Measurements from ENCODE around the gene GLDC.
"Not testable (repeated sequence)": the region's sequence is repeated elsewhere in the genome, so short reads cannot be mapped to it uniquely, and the experiment has no call there.

Gene GLDC

DNA sequence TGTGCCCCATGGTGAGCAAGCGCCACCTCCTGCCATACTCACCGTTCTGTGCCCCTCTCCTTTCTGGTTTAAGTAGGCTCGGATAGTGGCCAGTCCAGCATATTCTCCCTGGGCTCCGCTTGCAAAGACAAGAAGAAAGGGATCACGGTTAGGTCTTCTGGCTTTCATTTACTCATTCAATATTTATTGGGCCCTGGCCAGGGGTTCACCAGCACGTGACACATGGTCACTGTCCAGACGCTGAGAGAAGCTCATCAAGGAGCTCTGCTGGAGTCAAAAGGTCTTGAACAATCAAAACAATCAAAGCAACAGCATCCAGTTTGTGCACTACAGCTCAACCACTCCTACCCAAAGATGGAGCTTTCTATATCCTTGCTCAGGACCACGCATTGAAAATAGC lies 80.2 kb downstream of the GLDC start:
- DNase-seq (ENCODE audit: low read depth) = no peak

- DNase-seq (ENCODE audit: low read depth) = no peak
Observed at GRCh38 chr9:6564868-6565267, 80.7 kb downstream of the GLDC start.

GRCh38 chr9:6564360-6564759 lies 81.2 kb downstream of the GLDC start:
- DNase-seq (ENCODE audit: low read depth) = no peak

- DNase-seq (ENCODE audit: low read depth) = no peak
Observed at GRCh38 chr9:6562871-6563430, 82.6 kb downstream of the GLDC start.

DNA sequence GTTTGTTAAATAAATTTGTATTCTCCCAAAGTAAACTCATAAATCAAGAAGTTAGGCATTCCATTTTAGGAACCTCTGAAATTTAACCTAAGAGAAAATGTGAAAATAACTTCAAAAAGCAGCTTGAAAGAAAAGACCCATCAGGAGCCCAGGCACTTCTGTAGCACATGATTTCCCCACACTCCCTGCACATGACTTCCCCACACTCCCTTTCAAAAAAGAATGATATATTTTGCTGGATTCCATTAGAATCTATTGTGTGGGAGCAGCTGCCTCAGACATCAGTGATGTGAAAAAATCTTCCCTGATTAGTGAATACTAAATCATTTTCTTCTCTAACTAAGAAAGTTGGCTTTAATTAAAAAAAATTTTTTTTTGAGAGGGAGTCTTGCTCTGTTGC lies 83.3 kb downstream of the GLDC start:
- DNase-seq (ENCODE audit: low read depth) = no peak

DNA sequence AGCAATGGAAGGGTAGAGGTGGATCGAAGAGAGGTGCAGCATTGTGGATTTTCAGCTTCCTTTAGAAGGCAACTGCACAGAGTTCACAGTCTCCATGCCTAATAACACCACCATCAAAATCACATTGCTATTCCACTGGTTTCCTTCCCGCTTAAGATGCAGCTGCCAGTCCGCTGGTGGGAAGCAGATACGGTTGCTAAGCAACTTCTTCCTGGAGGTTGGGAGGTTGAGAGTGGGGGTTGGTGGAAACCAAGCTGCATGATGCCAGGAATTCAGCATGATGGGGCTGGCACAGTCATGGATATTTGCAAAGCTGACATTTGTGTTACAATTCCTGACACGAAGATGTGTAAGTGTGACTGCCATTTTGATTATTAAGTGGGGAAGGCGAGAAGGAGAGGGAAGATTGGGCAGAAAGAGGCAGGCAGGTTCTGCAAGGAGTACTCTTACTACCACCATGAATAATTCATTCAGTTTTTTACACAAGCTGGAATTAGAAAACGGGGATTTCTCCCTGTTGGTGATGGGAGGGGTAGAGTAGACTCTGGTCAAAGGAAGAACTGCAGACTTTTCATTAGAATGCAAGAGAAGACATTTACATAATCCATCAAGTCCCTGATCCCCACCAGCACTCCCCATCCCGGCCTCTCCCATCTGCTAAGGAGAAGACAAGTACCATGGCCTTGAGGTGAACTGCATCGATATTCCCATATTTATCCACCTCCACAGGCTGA lies 87.5 kb downstream of the GLDC start:
- DNase-seq (ENCODE audit: low read depth) = no peak

- no peak for DNase-seq (ENCODE audit: low read depth)
Observed at GRCh38 chr9:6553866-6554265, 91.7 kb downstream of the GLDC start.

DNA sequence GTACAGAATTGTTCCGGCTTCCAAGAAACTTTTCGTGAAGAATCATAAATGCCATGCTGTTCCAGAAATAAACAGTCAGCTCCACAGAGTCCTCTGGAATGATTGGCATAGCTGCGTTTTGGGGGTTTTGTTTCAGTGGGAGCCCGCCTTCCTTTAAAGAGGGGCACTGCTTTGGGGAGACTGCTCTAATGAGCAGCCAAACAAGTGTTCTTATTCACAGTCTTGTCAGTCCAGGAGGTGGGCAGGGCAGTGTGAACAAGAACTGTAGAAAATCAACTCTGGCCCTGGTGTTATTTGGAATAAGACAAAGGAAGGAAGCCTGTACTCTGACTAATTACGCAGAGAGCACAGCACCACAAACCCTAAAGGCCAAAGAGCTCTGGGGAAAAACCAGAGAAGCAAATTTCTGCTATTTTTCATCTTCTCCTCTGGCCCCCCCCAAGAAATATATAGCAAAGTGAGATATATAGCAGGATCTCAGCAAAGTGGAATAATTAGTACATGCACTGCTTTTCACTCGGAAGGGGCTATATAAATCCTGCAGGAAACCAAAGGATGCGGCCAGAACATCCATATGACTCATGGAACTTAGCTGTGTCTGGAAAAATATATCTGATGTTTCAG lies 92.9 kb downstream of the GLDC start:
- no peak for DNase-seq (ENCODE audit: low read depth)

DNA sequence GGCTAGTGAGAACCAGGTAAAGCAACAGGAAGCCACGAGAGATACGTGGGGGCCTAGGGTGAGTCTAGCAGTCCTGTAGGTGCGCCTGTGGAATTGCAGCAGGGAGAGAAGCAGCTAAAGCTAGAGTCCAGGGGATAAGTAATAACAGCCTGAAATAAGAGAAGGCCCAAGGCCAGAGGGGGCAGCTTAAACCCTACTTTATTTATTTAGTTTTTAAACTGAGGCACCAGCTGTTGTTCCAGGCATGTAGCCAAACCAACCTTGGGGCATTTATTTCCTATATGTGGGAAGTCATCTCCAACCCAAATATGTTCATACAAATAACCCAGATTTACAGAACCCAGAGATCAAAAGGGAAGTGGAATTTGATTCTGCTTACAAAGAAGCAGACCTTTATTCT lies 93.5 kb downstream of the GLDC start:
- no peak for DNase-seq (ENCODE audit: low read depth)

- DNase-seq (ENCODE audit: low read depth) = no peak
Observed at GRCh38 chr9:6551136-6551535, 94.4 kb downstream of the GLDC start.

- DNase-seq (ENCODE audit: low read depth) = no peak
Observed at GRCh38 chr9:6549106-6549800, 96.3 kb downstream of the GLDC start.

DNA sequence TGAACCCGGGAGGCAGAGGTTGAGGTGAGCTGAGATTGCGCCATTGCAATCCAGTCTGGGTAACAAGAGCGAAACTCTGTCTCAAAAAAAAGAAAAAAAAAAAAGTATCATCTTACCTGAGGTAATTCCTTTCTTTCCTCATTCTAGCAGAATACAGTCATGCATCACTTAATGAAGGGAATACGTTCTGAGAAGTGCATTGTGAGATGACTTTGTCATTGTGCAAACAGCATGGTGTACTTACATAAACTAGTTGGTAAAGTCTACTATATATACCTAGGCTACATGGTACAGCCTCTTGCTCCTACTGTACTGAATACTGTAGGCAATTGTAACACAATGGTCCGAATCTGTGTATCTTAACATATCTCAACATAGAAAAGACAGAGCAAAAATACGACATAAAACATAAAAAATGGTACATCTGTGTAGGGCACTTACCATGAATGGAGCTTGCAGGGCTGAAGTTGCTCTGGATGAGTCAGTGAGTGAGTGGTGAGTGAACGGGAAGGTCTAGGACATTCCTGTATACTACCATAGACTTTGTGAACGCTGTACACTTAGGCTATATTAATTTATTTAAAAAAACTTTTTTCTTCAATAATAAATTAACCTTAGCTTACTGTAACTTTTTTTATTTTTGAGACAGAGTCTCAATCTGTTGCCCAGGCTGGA lies 100.4 kb downstream of the GLDC start:
- DNase-seq (ENCODE audit: low read depth) = no peak

DNA sequence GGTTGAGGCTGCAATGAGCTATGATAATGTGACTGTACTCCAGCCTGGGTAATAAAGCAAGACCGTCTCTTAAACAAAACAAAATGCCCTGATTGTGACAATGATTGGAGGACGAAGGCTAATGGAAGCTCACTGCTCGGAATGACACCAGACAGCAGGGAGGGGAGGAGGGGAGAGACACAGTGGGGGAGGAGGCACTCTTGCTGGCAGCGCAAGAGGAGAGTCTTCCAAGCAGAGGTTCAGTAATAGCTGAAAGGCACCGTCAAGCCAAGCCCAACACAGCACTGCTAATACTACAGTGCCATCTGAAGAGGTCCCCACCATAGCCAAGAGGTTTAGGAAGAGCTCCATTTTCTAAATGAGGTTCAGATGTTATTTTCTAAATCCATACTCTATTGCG lies 102.3 kb downstream of the GLDC start:
- DNase-seq (ENCODE audit: low read depth) = no peak

DNA sequence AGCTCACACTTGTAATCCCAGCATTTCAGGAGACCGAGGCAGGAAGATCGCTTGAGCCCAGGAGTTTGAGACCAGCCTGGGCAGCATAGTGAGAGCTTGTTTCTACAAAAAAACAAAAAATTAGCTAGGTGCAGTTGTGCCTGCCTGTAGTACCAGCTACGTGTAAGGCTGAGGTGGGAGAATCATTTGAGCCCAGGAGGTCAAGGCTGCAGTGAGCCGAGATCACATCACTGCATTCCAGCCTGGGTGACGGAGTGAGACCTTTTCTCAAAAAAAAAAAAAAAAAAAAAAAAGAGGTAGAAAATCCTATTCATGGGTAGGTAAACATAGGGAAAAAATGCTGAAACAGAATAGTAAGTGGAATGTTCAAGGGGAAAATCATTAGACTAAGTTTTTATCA lies 102.9 kb downstream of the GLDC start:
- not testable (repeated sequence) for DNase-seq (ENCODE audit: low read depth)

GRCh38 chr9:6538666-6539071 lies 106.9 kb downstream of the GLDC start:
- DNase-seq (ENCODE audit: low read depth) = no peak

GRCh38 chr9:6535594-6535993 lies 109.9 kb downstream of the GLDC start:
- no peak for DNase-seq (ENCODE audit: low read depth)

DNA sequence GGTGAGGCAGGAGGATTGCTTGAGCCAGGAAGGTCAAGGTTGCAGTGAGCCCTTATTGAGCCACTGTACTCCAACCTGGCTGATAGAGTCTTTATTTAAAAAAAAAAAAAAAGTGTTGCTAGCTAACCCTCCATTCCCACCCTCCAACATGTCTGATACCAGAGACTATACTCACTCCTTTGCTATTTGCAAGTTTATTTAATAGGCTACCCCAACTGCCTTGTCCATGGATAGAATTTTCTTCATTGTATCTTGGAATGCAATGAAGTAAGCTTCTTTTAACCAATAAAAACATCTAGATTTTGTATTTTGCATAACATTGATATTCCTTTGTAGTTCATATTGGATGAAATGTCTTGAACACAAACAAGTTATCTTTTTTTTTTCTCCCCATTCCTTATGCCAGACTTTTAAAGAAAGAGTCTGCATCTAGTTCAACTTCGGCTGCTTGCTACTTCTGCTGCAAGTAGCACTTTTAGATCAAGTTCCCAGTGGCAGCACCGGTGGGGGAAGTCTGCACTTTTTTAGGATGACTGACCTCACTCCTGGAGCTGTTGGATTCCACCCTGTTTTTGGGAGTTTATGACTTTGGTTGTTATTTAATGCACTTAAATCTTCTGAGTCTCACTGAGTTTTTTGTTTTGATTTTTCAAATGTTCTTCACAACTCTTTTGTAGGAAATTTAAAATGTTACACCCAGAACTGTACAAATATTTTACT lies 120.0 kb downstream of the GLDC start:
- DNase-seq (ENCODE audit: low read depth) = no peak

- no peak for DNase-seq (ENCODE audit: low read depth)
Observed at GRCh38 chr9:6522263-6522662, 123.3 kb downstream of the GLDC start.

GRCh38 chr9:6512085-6512657 lies 133.4 kb downstream of the GLDC start:
- DNase-seq (ENCODE audit: low read depth) = no peak

GRCh38 chr9:6506571-6506970 lies 139.0 kb downstream of the GLDC start:
- no peak for DNase-seq (ENCODE audit: low read depth)

GRCh38 chr9:6502399-6502798 lies 143.1 kb downstream of the GLDC start:
- no peak for DNase-seq (ENCODE audit: low read depth)
